Gastroesophageal sphincter (tissue), 3 donors: ENCODE results near the gene FGR.

ENCODE experiments used
- CTCF ChIP-seq, 4 experiments: fragments of 200-600 bp in 2 of 4; fragments of 450-650 bp in 2 of 4; sonication (generic) in 1 of 4; IDR thresholded peaks; one replicate each; pipeline ENCODE4 v1.5.1; 2017 to 2019; ENCODE audit warnings: antibody characterized with exemption in 4 of 4, mild to moderate bottlenecking in 2 of 4, moderate library complexity in 2 of 4
- POLR2A ChIP-seq, 2 donors: fragments of 450-650 bp; IDR thresholded peaks; one replicate each; pipeline ENCODE4 v1.6.1; 2017; ENCODE audit warnings: antibody characterized with exemption in 2 of 2, mild to moderate bottlenecking in 2 of 2, moderate library complexity in 1 of 2
- POLR2AphosphoS5 ChIP-seq: sonication (generic); formaldehyde crosslinking; IDR thresholded peaks from one replicate; pipeline ENCODE4 v1.6.1; 2017; ENCODE audit warnings: antibody characterized with exemption

GRCh38 chr1:27595597-27595996 is 39.4 kb downstream of the FGR start:
- no peak for TF ChIP-seq POLR2A (IDR thresholded peaks at IDR 0.05)
- TF ChIP-seq CTCF (IDR thresholded peaks at IDR 0.05), result no peak
- no peak for TF ChIP-seq POLR2AphosphoS5
